ENCODE data around the gene PGC. TPM values are rescaled to one million over a fixed set of nuclear protein-coding genes. Genes with fewer than 3 reads are reported as not detected.

Gene PGC
- total and polyA plus RNA-seq, 2 donors (not counting 3 experiments of a cell fraction or from before 2014, with no cell fraction given), result not detected

DNA sequence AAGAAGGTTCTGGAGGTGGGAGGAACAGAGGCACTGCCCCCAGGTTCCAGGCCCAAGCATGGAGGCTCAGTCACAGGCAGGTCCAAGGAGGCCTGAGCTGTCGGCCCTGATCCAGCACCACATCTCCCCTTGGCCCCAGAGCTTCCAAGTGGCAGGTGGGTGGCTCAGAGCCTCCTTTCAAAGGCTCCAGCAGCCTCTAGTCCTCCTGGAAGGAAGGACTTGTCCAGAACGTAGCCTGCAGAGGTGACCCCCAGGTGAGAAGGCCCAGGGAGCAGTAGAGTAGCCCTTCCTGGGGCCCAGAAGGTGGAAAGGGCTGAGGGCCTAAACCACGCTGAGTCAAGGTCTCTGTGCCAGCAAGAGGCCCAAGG lies 19.5 kb downstream of the PGC start:
- H3K4me1 ChIP-seq (ENCODE audit: control insufficient read depth, extremely low read depth, insufficient read depth, low read length), result peaks cover 8% of the 10 kb centered on the region
- no peaks in the 10 kb centered on the region for H3K9me1 ChIP-seq (replicated peaks; ENCODE audit: control insufficient read depth, extremely low read depth, insufficient read depth, low read length)
- no peak overlapping the region for H3K4me2 ChIP-seq (ENCODE audit: insufficient read depth, low read length)
- no peak overlapping the region for H3K4me3 ChIP-seq (replicated peaks in 1 of 3; ENCODE audit: insufficient read depth in 1 of 3, low read depth in 1 of 3, low read length in 3 of 3)
- TF ChIP-seq MYC (IDR thresholded peaks at IDR 0.05; ENCODE audit: low read depth, low read length) (no peak), FOS (IDR thresholded peaks at IDR 0.05; ENCODE audit: borderline replicate concordance, insufficient read depth, low read length) (no peak), POLR2A (IDR thresholded peaks at IDR 0.05; ENCODE audit: low read depth, low read length) (no peak), JUN (IDR thresholded peaks at IDR 0.05; ENCODE audit: borderline replicate concordance, insufficient read depth, insufficient read length, low read depth) (no peak), GATA2 (IDR thresholded peaks at IDR 0.05; ENCODE audit: insufficient read depth, insufficient read length, low read depth, low read length) (no peak), POLR2AphosphoS5 (IDR thresholded peaks at IDR 0.05; ENCODE audit: insufficient read depth, low read depth, low read length) (no peak), EZH2 (IDR thresholded peaks at IDR 0.05; ENCODE audit: borderline replicate concordance, low read depth, low read length, severe bottlenecking) (no peak)
- TF ChIP-seq, protein P1, sequence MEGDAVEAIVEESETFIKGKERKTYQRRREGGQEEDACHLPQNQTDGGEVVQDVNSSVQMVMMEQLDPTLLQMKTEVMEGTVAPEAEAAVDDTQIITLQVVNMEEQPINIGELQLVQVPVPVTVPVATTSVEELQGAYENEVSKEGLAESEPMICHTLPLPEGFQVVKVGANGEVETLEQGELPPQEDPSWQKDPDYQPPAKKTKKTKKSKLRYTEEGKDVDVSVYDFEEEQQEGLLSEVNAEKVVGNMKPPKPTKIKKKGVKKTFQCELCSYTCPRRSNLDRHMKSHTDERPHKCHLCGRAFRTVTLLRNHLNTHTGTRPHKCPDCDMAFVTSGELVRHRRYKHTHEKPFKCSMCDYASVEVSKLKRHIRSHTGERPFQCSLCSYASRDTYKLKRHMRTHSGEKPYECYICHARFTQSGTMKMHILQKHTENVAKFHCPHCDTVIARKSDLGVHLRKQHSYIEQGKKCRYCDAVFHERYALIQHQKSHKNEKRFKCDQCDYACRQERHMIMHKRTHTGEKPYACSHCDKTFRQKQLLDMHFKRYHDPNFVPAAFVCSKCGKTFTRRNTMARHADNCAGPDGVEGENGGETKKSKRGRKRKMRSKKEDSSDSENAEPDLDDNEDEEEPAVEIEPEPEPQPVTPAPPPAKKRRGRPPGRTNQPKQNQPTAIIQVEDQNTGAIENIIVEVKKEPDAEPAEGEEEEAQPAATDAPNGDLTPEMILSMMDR (IDR thresholded peaks at IDR 0.05; ENCODE audit: extremely low read depth in 1 of 2, insufficient read depth in 1 of 2, low read depth in 1 of 2, low read length in 2 of 2), result no peak
- TF ChIP-seq, protein P2, sequence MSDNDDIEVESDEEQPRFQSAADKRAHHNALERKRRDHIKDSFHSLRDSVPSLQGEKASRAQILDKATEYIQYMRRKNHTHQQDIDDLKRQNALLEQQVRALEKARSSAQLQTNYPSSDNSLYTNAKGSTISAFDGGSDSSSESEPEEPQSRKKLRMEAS (IDR thresholded peaks at IDR 0.05; ENCODE audit: insufficient read depth, insufficient read length), result no peak
- no peak for DNase-seq (ENCODE audit: low read depth, low spot score)
- no peaks in the 10 kb centered on the region for H3K36me3 ChIP-seq (ENCODE audit: control insufficient read depth in 2 of 2, extremely low read depth in 1 of 2, insufficient read depth in 2 of 2, low read length in 2 of 2)
- H3K9me3 ChIP-seq (replicated peaks; ENCODE audit: control insufficient read depth, insufficient read depth, low read length), result no peaks in the 10 kb centered on the region
- ChIA-PET CTCF (no interaction called here), POLR2A (no interaction called here)
- H3K79me2 ChIP-seq (ENCODE audit: control insufficient read depth, insufficient read depth, low read length), result no peaks in the 10 kb centered on the region
- no peaks in the 10 kb centered on the region for H3K27me3 ChIP-seq (ENCODE audit: control insufficient read depth in 2 of 2, insufficient read depth in 2 of 2, low read length in 2 of 2)
- H3K27ac ChIP-seq (ENCODE audit: insufficient read depth, low read depth, low read length), result no peak overlapping the region
- H4K20me1 ChIP-seq (replicated peaks; ENCODE audit: control insufficient read depth, extremely low read depth, insufficient read depth, low read length), result no peaks in the 10 kb centered on the region
- no peak overlapping the region for H2AFZ ChIP-seq (ENCODE audit: low read depth, low read length)
- dilution Hi-C loops (cut with MboI; ENCODE audit: extremely low pct_ligation_motif_present, low sequenced_read_pairs), result no loop called here
- no peak for FAIRE-seq
- intact Hi-C loops (cut with micrococcal nuclease), result no loop called here
- H3K9ac ChIP-seq (replicated peaks; ENCODE audit: extremely low read depth, insufficient read depth, low read length), result no peak overlapping the region
- BruUV-seq (replicated peaks), result no TSS peak

Measured in endothelial cell of umbilical vein (primary cell).